Activated CD8-positive, alpha-beta T cell treated with anti-CD3 and anti-CD28 coated beads for 36 hours (primary cell): Measurements from ENCODE around the gene PDHA2. TPM values are rescaled to one million over a fixed set of nuclear protein-coding genes. Genes with fewer than 3 reads are reported as not detected.

Experiments
- ATAC-seq: fragments of 200-7000 bp; cut with Tn5 transposase; one replicate; pipeline ENCODE4 v1.10.0; 2021; ENCODE audit warnings: mild to moderate bottlenecking, moderate library complexity
- CTCF ChIA-PET: fragments of 350-600 bp; sonication (Branson Sonifier 250); formaldehyde crosslinking; loops from one replicate; lab custom pipeline; 2021; ENCODE audit warnings: antibody characterized with exemption; lab: Charles Lee
- POLR2A ChIA-PET: fragments of 350-600 bp; sonication (Branson Sonifier 250); formaldehyde crosslinking; loops from one replicate; lab custom pipeline; 2021; ENCODE audit warnings: antibody characterized with exemption; lab: Charles Lee
- DNase-seq: peaks from one replicate; pipeline ENCODE4 v3.0.0-alpha.2; 2020
- H3K27ac Mint-ChIP-seq: one replicate; pipeline ENCODE4 v1.8.0; 2021; ENCODE audit warnings: mild to moderate bottlenecking, mixed read lengths
- H3K27me3 Mint-ChIP-seq: one replicate; pipeline ENCODE4 v1.8.0; 2021; ENCODE audit warnings: mixed read lengths
- H3K36me3 Mint-ChIP-seq: one replicate; pipeline ENCODE4 v1.8.0; 2021; ENCODE audit warnings: low read depth, mixed read lengths
- H3K4me1 Mint-ChIP-seq: one replicate; pipeline ENCODE4 v1.8.0; 2021; ENCODE audit warnings: low read depth, mixed read lengths
- H3K4me3 Mint-ChIP-seq: one replicate; pipeline ENCODE4 v1.8.0; 2021; ENCODE audit warnings: mild to moderate bottlenecking, moderate library complexity, mixed read lengths
- H3K9me3 Mint-ChIP-seq: one replicate; pipeline ENCODE4 v1.8.0; 2021; ENCODE audit warnings: mixed read lengths
- intact Hi-C: fragments of 100-400 bp; cut with micrococcal nuclease; formaldehyde crosslinking; loops from one replicate; pipeline ENCODE4 v1.10.0; 2022
- total RNA-seq, 2 experiments: library from RNA; stranded (reverse); gene quantifications; one replicate each; pipeline ENCODE4 v1.2.3, GENCODE V29; 2021
- TF ChIP-seq, protein P1 (sequence below): fragments of 200-600 bp; IDR thresholded peaks from one replicate; pipeline ENCODE4 v1.8.0; 2022; ENCODE audit warnings: antibody characterized with exemption, mild to moderate bottlenecking

Gene PDHA2
- total RNA-seq, 2 experiments from 2014 or later = not detected

GRCh38 chr4:95869961-95870500 lies 30.1 kb downstream of the PDHA2 start:
- ChIA-PET CTCF (no interaction called here), POLR2A (no interaction called here)
- ATAC-seq (no peak), DNase-seq (no peak)
- Mint-ChIP-seq H3K4me3 (no peak overlapping the region), H3K4me1 (no peaks in the 10 kb centered on the region), H3K27me3 (no peaks in the 10 kb centered on the region), H3K9me3 (peaks cover 20% of the 10 kb centered on the region), H3K36me3 (no peaks in the 10 kb centered on the region), H3K27ac (no peak overlapping the region)
- TF ChIP-seq, protein P1, sequence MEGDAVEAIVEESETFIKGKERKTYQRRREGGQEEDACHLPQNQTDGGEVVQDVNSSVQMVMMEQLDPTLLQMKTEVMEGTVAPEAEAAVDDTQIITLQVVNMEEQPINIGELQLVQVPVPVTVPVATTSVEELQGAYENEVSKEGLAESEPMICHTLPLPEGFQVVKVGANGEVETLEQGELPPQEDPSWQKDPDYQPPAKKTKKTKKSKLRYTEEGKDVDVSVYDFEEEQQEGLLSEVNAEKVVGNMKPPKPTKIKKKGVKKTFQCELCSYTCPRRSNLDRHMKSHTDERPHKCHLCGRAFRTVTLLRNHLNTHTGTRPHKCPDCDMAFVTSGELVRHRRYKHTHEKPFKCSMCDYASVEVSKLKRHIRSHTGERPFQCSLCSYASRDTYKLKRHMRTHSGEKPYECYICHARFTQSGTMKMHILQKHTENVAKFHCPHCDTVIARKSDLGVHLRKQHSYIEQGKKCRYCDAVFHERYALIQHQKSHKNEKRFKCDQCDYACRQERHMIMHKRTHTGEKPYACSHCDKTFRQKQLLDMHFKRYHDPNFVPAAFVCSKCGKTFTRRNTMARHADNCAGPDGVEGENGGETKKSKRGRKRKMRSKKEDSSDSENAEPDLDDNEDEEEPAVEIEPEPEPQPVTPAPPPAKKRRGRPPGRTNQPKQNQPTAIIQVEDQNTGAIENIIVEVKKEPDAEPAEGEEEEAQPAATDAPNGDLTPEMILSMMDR = no peak
- intact Hi-C loops = no loop called here

DNA sequence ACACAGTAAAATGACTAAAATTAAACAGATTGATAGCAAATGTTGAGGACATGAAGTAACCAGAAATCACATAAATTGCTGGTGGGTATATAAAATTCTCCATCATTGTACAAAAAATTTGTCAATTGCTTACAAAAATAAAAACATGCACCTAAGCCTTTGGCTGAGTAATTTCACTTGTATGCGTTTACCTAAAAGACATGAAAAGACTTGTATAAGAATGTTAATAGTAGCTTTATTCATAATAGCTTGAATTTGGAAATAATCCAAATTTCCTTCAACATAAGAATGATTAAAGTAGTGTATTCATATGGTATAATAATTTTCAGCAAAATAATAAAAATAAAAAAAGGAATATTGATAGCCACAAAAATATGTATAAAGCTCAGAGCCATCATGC lies 37.7 kb downstream of the PDHA2 start:
- ATAC-seq = no peak
- no peaks in the 10 kb centered on the region for H3K27me3 Mint-ChIP-seq
- no peak overlapping the region for H3K27ac Mint-ChIP-seq
- CTCF ChIA-PET = no interaction called here
- H3K36me3 Mint-ChIP-seq = no peaks in the 10 kb centered on the region
- intact Hi-C loops = no loop called here
- POLR2A ChIA-PET = no interaction called here
- no peaks in the 10 kb centered on the region for H3K4me1 Mint-ChIP-seq
- H3K9me3 Mint-ChIP-seq = no peaks in the 10 kb centered on the region
- no peak for DNase-seq
- TF ChIP-seq, protein P1 = no peak
- H3K4me3 Mint-ChIP-seq = no peak overlapping the region

DNA sequence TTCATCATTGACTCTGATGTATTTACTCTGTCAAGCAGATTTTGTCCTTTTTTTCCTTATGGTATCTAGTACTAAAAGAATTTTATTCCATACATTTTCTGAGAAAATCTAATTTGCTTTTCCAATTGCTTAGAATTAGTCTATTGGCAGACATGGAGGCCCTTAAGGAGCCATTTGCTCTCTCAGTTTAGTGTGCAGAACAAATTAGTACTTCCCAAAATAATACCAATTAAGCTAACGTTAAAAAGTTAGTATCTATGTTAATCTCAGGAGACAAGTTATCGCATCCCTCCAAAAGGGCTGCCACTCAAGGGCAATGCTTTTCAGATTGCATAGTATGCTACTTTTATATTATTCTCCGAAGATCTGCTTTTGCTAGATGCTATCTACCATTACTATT lies 47.7 kb downstream of the PDHA2 start:
- no peak overlapping the region for H3K4me3 Mint-ChIP-seq
- ATAC-seq (no peak), DNase-seq (no peak)
- intact Hi-C loops = no loop called here
- H3K36me3 Mint-ChIP-seq = no peaks in the 10 kb centered on the region
- H3K9me3 Mint-ChIP-seq = peaks cover 5% of the 10 kb centered on the region
- TF ChIP-seq, protein P1 = no peak
- CTCF ChIA-PET = no interaction called here
- no peak overlapping the region for H3K27ac Mint-ChIP-seq
- no peaks in the 10 kb centered on the region for H3K4me1 Mint-ChIP-seq
- POLR2A ChIA-PET = no interaction called here
- no peaks in the 10 kb centered on the region for H3K27me3 Mint-ChIP-seq

GRCh38 chr4:95889662-95890061 lies 49.8 kb downstream of the PDHA2 start:
- ChIA-PET POLR2A (no interaction called here), CTCF (no interaction called here)
- Mint-ChIP-seq H3K27me3 (no peaks in the 10 kb centered on the region), H3K27ac (no peak overlapping the region), H3K4me3 (no peak overlapping the region), H3K9me3 (peaks cover 2% of the 10 kb centered on the region), H3K36me3 (no peaks in the 10 kb centered on the region), H3K4me1 (no peaks in the 10 kb centered on the region)
- TF ChIP-seq, protein P1 = no peak
- intact Hi-C loops = no loop called here
- DNase-seq (no peak), ATAC-seq (no peak)
